Measurements from ENCODE around the gene GFRA1. TPM values are rescaled to one million over a fixed set of nuclear protein-coding genes. Genes with fewer than 3 reads are reported as not detected.

The GFRA1 gene
- total and polyA plus RNA-seq, 2 of the 8 experiments (the other 6 are each of a cell fraction or from before 2014, with no cell fraction given), result 1.1 to 2.0 TPM

DNA sequence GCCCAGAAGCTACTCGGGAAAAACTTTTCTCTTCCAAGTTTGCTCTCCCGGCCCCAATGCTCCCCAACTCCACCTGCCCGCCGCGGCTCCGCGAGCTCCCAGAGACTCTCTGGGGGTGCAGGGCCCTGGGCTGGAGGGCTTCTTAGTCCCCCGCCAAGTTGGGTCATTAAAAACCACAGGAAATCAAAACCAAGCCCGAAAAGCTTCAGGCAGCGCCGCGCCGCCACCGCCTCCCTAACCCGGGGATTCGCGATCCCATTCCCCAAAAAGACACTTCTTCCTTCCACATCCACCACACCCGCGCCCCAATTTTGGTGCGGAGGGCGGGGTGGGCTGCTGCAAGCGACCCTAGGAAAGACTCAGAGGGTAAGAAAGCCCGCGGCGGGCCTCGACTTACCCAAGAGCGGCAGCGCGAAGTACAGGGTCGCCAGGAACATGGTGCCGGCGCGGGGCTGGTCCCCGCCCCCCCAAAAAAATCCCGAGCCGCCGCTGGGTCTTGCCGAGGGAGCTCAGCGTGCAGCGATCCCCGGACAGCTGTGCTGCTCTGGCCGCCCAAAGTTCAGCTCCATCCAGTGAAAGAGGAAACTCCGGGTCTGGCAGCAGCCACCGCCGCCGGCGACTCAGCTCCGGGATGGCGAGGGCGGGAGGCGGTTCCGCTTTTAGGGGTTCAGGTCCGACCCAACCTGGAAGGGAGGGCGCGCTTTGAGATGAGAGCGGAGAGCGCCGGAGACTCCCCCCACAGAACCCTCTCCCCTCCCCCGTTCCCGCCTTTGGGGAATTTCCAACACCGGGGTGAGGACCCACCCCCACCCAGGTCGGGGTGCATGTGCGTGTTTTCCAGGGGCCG, 1.2 kb downstream of the GFRA1 start:
- WGBS, 2 experiments (ENCODE audit: extremely low coverage in 1 of 2, insufficient coverage in 1 of 2, insufficient read length in 1 of 2, insufficient replicate concordance in 2 of 2, low coverage in 1 of 2, low lambda C conversion rate in 2 of 2, missing lambda C conversion rate in 1 of 2), result 2% methylated on average over 47 of the region's 64 CpGs; no CpG with 5 or more reads in 1 of the 2 experiments
- H4K91ac ChIP-seq (replicated peaks; ENCODE audit: insufficient read length, low read length), result no peak overlapping the region
- TF ChIP-seq TAF7 (optimal IDR thresholded peaks at IDR 0.05; ENCODE audit: borderline replicate concordance, low read depth, low read length), result no peak
- TF ChIP-seq POU5F1 (IDR thresholded peaks at IDR 0.05; ENCODE audit: low read depth, low read length), result no peak
- no peak for TF ChIP-seq YY1 (IDR thresholded peaks at IDR 0.05; ENCODE audit: low read depth, low read length)
- TF ChIP-seq SIX5 (IDR thresholded peaks at IDR 0.05; ENCODE audit: low read depth, low read length), result no peak
- no peak for TF ChIP-seq CTBP2 (IDR thresholded peaks at IDR 0.05; ENCODE audit: borderline replicate concordance, insufficient read depth, insufficient read length, low read length)
- peak; percentile 87 for TF ChIP-seq SUZ12 (IDR thresholded peaks at IDR 0.05; ENCODE audit: low read length)
- peak; percentile 58 for TF ChIP-seq RNF2 (IDR thresholded peaks at IDR 0.05; ENCODE audit: borderline replicate concordance, low read depth, low read length, missing control alignments, poor library complexity, severe bottlenecking)
- TF ChIP-seq ATF2 (IDR thresholded peaks at IDR 0.05; ENCODE audit: low read length), result no peak

More for the DNA sequence above, 1.2 kb downstream of the GFRA1 start:
- Histone ChIP-seq H3K27ac (ENCODE audit: low read depth, low read length) (no peak overlapping the region), H2AFZ (ENCODE audit: low read length) (no peak overlapping the region), H4K5ac (ENCODE audit: insufficient read length, low read depth, low read length) (no peak overlapping the region), H3K18ac (ENCODE audit: extremely low read depth, low read length) (no peak overlapping the region), H4K8ac (ENCODE audit: extremely low read depth, insufficient read depth, low read length) (no peak overlapping the region), H3K36me3 (ENCODE audit: control insufficient read depth in 2 of 4, insufficient read depth in 4 of 4, low read length in 3 of 4) (no peaks in the 10 kb centered on the region), H3K9me3 (ENCODE audit: insufficient read depth in 2 of 2, low read depth in 1 of 2, low read length in 1 of 2) (no peaks in the 10 kb centered on the region), H3K79me2 (ENCODE audit: control insufficient read depth in 1 of 2, insufficient read depth in 2 of 2, low read length in 2 of 2) (no peaks in the 10 kb centered on the region), H3K23ac (ENCODE audit: insufficient read length) (no peak overlapping the region), H3K4me1 (replicated peaks in 1 of 4; ENCODE audit: control insufficient read depth in 3 of 4, insufficient read depth in 4 of 4, low read length in 3 of 4) (peaks cover 0 to 7% (median 3%) of the 10 kb centered on the region in 4 experiments; a peak in 5 of 7 replicates), H2BK5ac (ENCODE audit: low read depth, low read length) (no peak overlapping the region), H2BK20ac (ENCODE audit: low read length) (no peak overlapping the region), H3K27me3 (replicated peaks in 1 of 4; ENCODE audit: control insufficient read depth in 3 of 4, extremely low read depth in 1 of 4, insufficient read depth in 3 of 4, low read length in 3 of 4) (peaks cover 42 to 79% (median 74%) of the 10 kb centered on the region in 4 experiments), H2BK12ac (ENCODE audit: low read depth, low read length) (no peak overlapping the region), H3K4me2 (ENCODE audit: insufficient read depth in 1 of 2, low read depth in 2 of 2, low read length in 2 of 2) (peak overlapping the region; percentile 99), H3K4me3 (ENCODE audit: extremely low read depth in 1 of 4, insufficient read depth in 2 of 4, low read depth in 3 of 4, low read length in 4 of 4) (peak overlapping the region; percentile 45 to 77 (median 70)), H3K4ac (replicated peaks; ENCODE audit: insufficient read length, low read depth, low read length) (no peak overlapping the region), H3K56ac (replicated peaks; ENCODE audit: insufficient read length, low read depth, low read length) (no peak overlapping the region), H4K20me1 (replicated peaks in 1 of 2; ENCODE audit: control insufficient read depth in 1 of 2, insufficient read depth in 2 of 2, low read length in 2 of 2) (peaks cover 0 to 3% of the 10 kb centered on the region in 2 experiments), H3K9ac (replicated peaks in 1 of 4; ENCODE audit: extremely low read depth in 1 of 4, low read depth in 3 of 4, low read length in 3 of 4) (no peak overlapping the region), H3K14ac (ENCODE audit: insufficient read length) (no peak overlapping the region), H2AK5ac (ENCODE audit: low read depth, low read length) (no peak overlapping the region), H3K79me1 (ENCODE audit: low read depth, low read length) (no peaks in the 10 kb centered on the region), H2BK15ac (ENCODE audit: low read length) (no peak overlapping the region), H3K23me2 (ENCODE audit: low read depth, low read length) (peaks cover 31% of the 10 kb centered on the region), H2BK120ac (replicated peaks; ENCODE audit: low read depth, low read length) (no peak overlapping the region)
- FAIRE-seq (no peak), DNase-seq (ENCODE audit: low read depth in 1 of 2, low spot score in 2 of 2) (peak in 1 of 2 experiments; percentile 71)
- POLR2A ChIA-PET (ENCODE audit: partially characterized antibody), result interaction anchor here (0.6 kb wide), 1 partner anchor 65 kb away, joined by 3 read pairs; no protein-coding TSS in a partner anchor
- CTCF ChIA-PET (ENCODE audit: partially characterized antibody), result interaction anchor here (0.9 to 3.0 kb wide), 8 partner anchors 8 to 472 kb away, joined by 3 to 15 read pairs (median 4); no protein-coding TSS in a partner anchor
